ENCODE measurements around the gene PRTG.

GRCh38 chr15:55738715-55739114 is 4.2 kb downstream of the PRTG start:
- no peak for TF ChIP-seq CTCF (IDR thresholded peaks at IDR 0.05)
- TF ChIP-seq POLR2A (IDR thresholded peaks at IDR 0.05): no peak
